GM23248 (cell line): ENCODE measurements around the gene C1GALT1.

Source experiments
- EZH2 ChIP-seq: fragments of 200-600 bp; sonication (generic); IDR thresholded peaks from 2 replicates; pipeline ENCODE4 v1.6.1; 2018; ENCODE audit warnings: antibody characterized with exemption, mild to moderate bottlenecking; ENCODE audit not compliant: insufficient read depth, poor library complexity, severe bottlenecking
- EZH2phosphoT487 ChIP-seq: fragments of 200-600 bp; sonication (generic); IDR thresholded peaks from 2 replicates; pipeline ENCODE4 v1.6.1; 2018; ENCODE audit warnings: antibody characterized with exemption, moderate library complexity, mild to moderate bottlenecking, low read depth; ENCODE audit not compliant: insufficient read depth

GRCh38 chr7:7178081-7178480, 4.3 kb upstream of the C1GALT1 start:
- no peak for TF ChIP-seq EZH2
- no peak for TF ChIP-seq EZH2phosphoT487
